HEK293T (cell line): ENCODE measurements around the gene RAB15.

Source experiments
- CTBP1 ChIP-seq: fragments of 450-650 bp; IDR thresholded peaks from 2 replicates; pipeline ENCODE4 v1.6.1; 2016; ENCODE audit warnings: borderline replicate concordance
- FOXA1 ChIP-seq: fragments of 450-650 bp; IDR thresholded peaks from 2 replicates; pipeline ENCODE4 v1.6.1; 2016; ENCODE audit warnings: mild to moderate bottlenecking
- LEF1 ChIP-seq: fragments of 450-650 bp; IDR thresholded peaks from 2 replicates; pipeline ENCODE4 v1.6.1; 2017; ENCODE audit warnings: mild to moderate bottlenecking, borderline replicate concordance
- PKNOX1 ChIP-seq: fragments of 450-650 bp; IDR thresholded peaks from 2 replicates; pipeline ENCODE4 v1.6.1; 2016
- TARDBP ChIP-seq: fragments of 450-650 bp; IDR thresholded peaks from 2 replicates; pipeline ENCODE4 v1.6.1; 2016

GRCh38 chr14:64918216-64918615 is 53.9 kb downstream of the RAB15 start:
- no peak for TF ChIP-seq FOXA1
- TF ChIP-seq TARDBP, result no peak
- no peak for TF ChIP-seq PKNOX1
- no peak for TF ChIP-seq CTBP1
- TF ChIP-seq LEF1, result no peak
